GM12878 (cell line): Measurements from ENCODE around the gene DDRGK1.

Source experiments
- CTCF ChIP-seq, 3 experiments: IDR thresholded peaks in 2 of 3; conservative IDR thresholded peaks in 1 of 3; 2 replicates each; pipeline ENCODE4 v1.5.1; 2011; ENCODE audit warnings: low read depth in 3 of 3, low read length in 3 of 3, mild to moderate bottlenecking in 3 of 3, control low read depth in 2 of 3, moderate library complexity in 2 of 3, inconsistent platforms in 1 of 3, mixed read lengths in 1 of 3; ENCODE audit not compliant: control insufficient read depth in 2 of 3, insufficient read depth in 1 of 3; ENCODE audit errors: extremely low read depth in 1 of 3
- GATAD2B ChIP-seq: fragments of 450-650 bp; conservative IDR thresholded peaks from 2 replicates; pipeline ENCODE4 v1.6.1; 2017; ENCODE audit warnings: low read depth, mild to moderate bottlenecking, moderate library complexity
- HCFC1 ChIP-seq: fragments of 150-350 bp; IDR thresholded peaks from 2 replicates; pipeline ENCODE4 v1.6.1; 2014; ENCODE audit warnings: low read length
- JUNB ChIP-seq: IDR thresholded peaks from 2 replicates; pipeline ENCODE4 v1.6.1; 2016; ENCODE audit warnings: antibody characterized with exemption, mild to moderate bottlenecking
- MYC ChIP-seq: IDR thresholded peaks from 2 replicates; pipeline ENCODE4 v1.6.1; 2011; ENCODE audit warnings: mild to moderate bottlenecking, low read length, moderate library complexity, inconsistent platforms; ENCODE audit not compliant: insufficient read depth, insufficient replicate concordance, insufficient read length, severe bottlenecking
- NFYB ChIP-seq: IDR thresholded peaks from 2 replicates; pipeline ENCODE4 v1.6.1; 2011; ENCODE audit warnings: low read depth, mild to moderate bottlenecking, low read length, improper control_type of control experiment, moderate library complexity; ENCODE audit not compliant: insufficient read depth
- RCOR1 ChIP-seq: conservative IDR thresholded peaks from 2 replicates; pipeline ENCODE4 v1.6.1; 2012; ENCODE audit warnings: low read depth, low read length, improper control_type of control experiment
- REST ChIP-seq: IDR thresholded peaks from 2 replicates; pipeline ENCODE4 v1.6.1; 2012; ENCODE audit warnings: mild to moderate bottlenecking, low read depth, low read length
- SIX5 ChIP-seq: IDR thresholded peaks from 2 replicates; pipeline ENCODE4 v1.6.1; 2011; ENCODE audit warnings: mild to moderate bottlenecking, low read depth, low read length, moderate library complexity; ENCODE audit not compliant: severe bottlenecking
- USF2 ChIP-seq: IDR thresholded peaks from 2 replicates; pipeline ENCODE4 v1.6.1; 2011; ENCODE audit warnings: low read depth, low read length, improper control_type of control experiment, borderline replicate concordance
- ZBTB40 ChIP-seq: fragments of 450-650 bp; IDR thresholded peaks from 2 replicates; pipeline ENCODE4 v1.6.1; 2016; ENCODE audit warnings: mild to moderate bottlenecking, moderate library complexity, borderline replicate concordance
- ZSCAN29 ChIP-seq: fragments of 450-650 bp; IDR thresholded peaks from 2 replicates; pipeline ENCODE4 v1.6.1; 2017; ENCODE audit warnings: mild to moderate bottlenecking, moderate library complexity

GRCh38 chr20:3163099-3164042, 41.1 kb downstream of the DDRGK1 start:
- TF ChIP-seq CTCF (IDR thresholded peaks at IDR 0.05 in 2 of 3, conservative IDR thresholded peaks at IDR 0.05 in 1 of 3; ENCODE audit: control insufficient read depth in 2 of 3, extremely low read depth in 1 of 3, insufficient read depth in 1 of 3, low read depth in 3 of 3, low read length in 3 of 3) (no peak), NFYB (no peak), USF2 (no peak), SIX5 (no peak), JUNB (no peak), ZSCAN29 (no peak), REST (no peak), MYC (no peak), RCOR1 (no peak), HCFC1 (no peak), ZBTB40 (no peak), GATAD2B (no peak)
